GM18526 (cell line): ENCODE measurements around the gene MLH3.

Experiments used
- POLR2A ChIP-seq: IDR thresholded peaks from 3 replicates; pipeline ENCODE4 v1.6.1; 2011; ENCODE audit not compliant: insufficient read length; ENCODE audit errors: extremely low read depth

Gene MLH3

GRCh38 chr14:74982661-74983060 is 68.6 kb downstream of the MLH3 start:
- TF ChIP-seq POLR2A = no peak

DNA sequence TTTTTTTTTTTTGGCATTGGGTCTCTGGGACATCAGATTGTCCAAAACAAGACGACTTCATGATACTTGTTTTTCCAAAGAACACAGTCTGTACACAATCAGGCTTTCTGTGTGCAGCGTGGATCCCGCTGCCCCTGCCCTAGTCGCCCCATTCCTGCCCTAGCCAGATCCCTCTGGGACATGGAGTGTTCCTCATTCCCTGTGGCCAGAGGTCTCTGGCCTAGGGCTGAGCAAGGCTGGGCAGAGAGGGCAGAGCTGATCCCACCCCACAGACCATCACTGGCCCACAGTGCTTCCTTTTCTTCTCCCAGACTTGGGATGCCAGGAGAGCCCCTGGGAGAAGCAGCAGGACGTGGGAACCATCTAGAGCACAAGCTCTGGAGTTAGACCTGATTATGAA is 69.4 kb downstream of the MLH3 start:
- TF ChIP-seq POLR2A = no peak

DNA sequence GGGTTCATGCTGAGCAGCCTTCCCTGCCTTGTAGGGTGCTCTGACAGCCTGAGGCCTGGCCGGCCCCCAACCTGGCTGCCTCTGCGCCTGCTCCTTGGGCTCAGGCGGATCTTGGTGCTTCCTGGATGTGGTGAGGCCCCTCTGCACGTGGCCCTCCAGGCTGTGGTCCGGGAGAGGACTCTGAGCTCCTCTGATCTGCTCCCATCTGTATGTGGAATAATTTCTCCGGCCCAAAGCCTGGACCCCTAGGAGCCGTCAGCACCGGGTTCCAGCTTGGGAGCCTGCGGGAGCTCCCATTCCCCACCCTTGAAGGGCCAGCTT is 69.8 kb downstream of the MLH3 start:
- TF ChIP-seq POLR2A = no peak

- no peak for TF ChIP-seq POLR2A
Measured at GRCh38 chr14:74980731-74981461, 70.4 kb downstream of the MLH3 start.

GRCh38 chr14:74980398-74980730 is 70.9 kb downstream of the MLH3 start:
- no peak for TF ChIP-seq POLR2A

- no peak for TF ChIP-seq POLR2A
Measured at GRCh38 chr14:74979442-74980397, 71.5 kb downstream of the MLH3 start.

DNA sequence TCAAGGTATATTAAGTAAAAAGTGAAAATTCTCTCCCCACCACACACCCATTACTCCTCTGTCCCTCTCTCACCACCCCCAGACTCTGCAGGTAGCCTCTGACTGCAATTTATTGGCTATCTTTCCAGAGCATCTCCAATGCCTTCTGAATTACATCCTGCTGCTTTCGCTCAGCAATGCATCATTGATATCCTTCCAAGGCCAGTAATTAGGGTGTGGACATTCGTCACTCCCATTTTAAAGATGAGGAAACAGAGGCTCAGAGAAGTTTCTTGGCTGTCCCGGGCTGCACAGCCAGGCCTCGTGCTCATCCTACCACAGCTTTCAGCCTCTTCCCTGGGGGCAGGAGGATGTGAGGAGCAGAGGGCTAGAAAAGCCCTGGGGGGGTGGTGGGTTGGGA is 72.2 kb downstream of the MLH3 start:
- no peak for TF ChIP-seq POLR2A

DNA sequence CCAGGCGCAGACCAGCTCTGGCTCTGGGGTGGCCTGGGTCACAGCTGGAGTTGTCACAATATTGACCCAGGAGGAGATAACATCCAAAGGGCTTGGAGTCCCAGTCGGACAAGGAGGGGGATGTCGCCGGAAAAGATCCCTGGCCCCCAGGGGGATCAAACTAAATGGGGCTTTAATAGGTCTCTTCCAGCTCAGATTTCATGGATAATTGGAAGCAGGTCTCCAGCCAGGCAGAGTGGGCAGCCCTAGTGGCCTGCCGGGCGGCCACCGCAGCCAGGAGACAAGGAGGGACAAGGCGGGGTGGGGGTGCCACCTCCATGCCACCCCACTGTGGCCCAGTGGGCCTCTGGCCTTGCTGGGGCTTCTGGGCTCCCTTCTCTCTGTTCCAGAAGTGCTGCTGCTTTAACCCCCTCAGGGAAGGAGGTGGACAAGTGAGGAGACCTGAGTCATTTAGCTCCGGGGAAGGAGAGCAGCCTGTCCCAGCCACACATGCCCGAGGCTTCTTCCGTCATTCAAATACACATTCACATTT is 72.8 kb downstream of the MLH3 start:
- TF ChIP-seq POLR2A = no peak

GRCh38 chr14:74977901-74978385 is 73.3 kb downstream of the MLH3 start:
- no peak for TF ChIP-seq POLR2A

GRCh38 chr14:74977164-74977900 is 73.9 kb downstream of the MLH3 start:
- TF ChIP-seq POLR2A = no peak

DNA sequence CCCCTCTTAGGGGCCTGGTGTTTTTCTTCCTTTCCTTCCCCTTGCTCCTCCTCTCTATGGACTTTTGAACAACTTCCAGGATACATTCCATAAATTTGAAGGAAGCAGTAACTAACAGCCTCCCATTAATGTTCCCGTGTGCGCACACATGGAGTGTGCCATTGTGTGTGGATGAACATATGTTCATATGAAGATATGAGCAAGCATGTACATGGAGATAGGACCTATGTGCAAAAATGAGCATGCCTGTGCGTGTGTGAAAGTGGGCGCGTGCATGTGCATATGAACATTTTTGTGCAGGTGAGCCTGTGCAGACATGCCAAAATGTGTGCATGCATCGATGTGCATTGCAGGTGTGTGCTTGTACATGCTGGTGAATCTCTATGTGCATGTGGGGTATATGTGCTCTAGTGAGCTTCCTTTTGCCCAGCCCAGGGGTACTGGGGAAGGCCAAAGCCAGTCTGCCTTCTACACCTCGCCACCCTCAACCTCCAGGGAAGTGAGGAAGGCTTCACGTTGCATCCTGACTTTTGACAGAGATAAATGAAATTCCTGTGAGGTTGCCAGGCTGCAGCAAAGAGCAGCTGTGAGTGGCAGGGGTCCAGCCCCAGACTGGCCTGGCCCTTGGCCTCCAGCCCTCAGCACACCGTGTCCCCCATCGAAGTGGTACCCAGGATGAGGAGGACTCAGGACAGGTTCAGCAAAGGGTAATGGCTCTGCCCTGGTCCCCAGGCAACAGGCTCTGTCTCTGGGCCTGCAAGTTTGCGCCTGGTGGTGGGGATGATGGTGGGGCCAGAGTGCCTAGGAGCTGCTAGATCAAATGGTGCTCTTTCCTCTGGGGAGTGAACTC is 74.8 kb downstream of the MLH3 start:
- no peak for TF ChIP-seq POLR2A

DNA sequence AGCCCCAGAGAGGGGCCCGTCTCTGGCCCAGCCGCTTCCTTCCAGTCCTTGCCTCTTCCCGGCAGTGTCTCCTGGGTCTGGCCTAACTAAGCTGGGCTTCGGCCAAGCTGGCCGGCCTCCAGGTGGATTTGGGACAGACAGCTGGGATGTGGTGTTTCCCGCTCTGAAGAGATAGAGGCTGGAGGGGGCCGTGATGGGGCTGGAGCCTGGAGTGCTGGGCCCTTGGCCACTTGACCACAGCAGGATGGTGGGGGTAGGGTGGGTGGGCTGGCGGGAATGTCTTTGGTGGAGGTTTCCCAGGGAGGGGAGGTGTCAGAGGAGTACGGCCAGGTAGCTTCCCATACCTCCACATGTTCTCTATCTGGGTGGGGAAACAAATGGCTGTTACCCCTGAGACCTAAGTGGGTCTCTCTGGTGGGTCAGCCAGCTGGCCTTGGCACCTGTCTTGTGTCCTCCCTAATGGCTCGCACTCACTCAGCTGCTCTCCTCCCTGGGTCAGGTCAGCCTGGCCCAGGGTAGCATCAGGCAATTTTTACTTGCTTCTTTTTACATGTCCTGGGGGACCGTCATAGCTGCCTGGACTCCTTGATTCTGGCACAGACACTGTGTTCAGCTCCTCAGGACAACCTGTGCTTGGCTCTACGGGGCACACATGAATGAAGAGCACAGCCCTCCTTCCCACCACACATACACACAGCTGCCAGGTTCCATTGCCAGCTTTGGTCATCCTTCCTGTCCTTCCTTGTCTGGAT is 76.0 kb downstream of the MLH3 start:
- TF ChIP-seq POLR2A = no peak

GRCh38 chr14:74974364-74975058 is 76.8 kb downstream of the MLH3 start:
- TF ChIP-seq POLR2A = no peak

DNA sequence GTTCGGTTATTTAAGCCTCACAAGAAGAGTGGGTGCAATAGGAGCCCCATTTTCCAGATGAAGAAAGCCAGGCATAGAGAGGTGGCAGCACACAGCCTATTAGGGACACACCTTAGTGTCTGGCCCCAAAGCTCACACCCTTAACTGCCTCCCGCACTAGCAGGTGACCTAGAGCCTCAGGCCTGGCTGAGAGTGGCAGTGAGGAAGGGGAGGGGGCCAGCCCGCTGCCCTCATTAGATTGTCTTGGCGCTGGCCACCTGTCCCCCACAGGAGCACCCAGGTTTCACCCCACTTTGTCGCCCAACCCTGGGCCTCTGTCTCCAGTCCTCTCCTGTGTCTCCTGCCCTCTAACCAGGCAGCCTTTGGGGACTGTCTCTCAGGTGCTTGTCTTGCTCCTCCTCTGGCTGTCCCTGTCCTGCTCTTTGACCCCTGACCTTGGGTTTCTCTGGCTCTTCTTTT is 77.3 kb downstream of the MLH3 start:
- no peak for TF ChIP-seq POLR2A
